H1 (cell line): ENCODE results near the gene TCF4. TPM values are rescaled to one million over a fixed set of nuclear protein-coding genes. Genes with fewer than 3 reads are reported as not detected.

Experiments
- CTCF ChIA-PET: fragments of 300-600 bp; sonication (Branson Sonifier 250); formaldehyde crosslinking; loops from one replicate; lab custom pipeline; 2021; ENCODE audit not compliant: partially characterized antibody; lab: Charles Lee
- POLR2A ChIA-PET: fragments of 300-600 bp; sonication (Branson Sonifier 250); formaldehyde crosslinking; loops from one replicate; lab custom pipeline; 2021; ENCODE audit warnings: inconsistent platforms; ENCODE audit not compliant: partially characterized antibody; lab: Charles Lee
- DNase-seq, 2 experiments: peaks; one replicate each; pipeline versions ENCODE4 v3.0.0 to v3.0.0-alpha.2; 2010 to 2022; ENCODE audit warnings: low spot score in 2 of 2, low read depth in 1 of 2, mixed read lengths in 1 of 2
- FAIRE-seq: peaks from 2 replicates; lab custom pipeline; 2011; peaks lifted over from hg19 to GRCh38; lab: Jason Lieb, UNC
- H2AFZ ChIP-seq: 2 replicates; pipeline ENCODE4 v1.8.1; 2012; ENCODE audit warnings: low read length, inconsistent platforms
- H2AK5ac ChIP-seq: 2 replicates; pipeline ENCODE4 v1.6.1; 2013; ENCODE audit warnings: low read depth, low read length
- H2BK120ac ChIP-seq: replicated peaks from 2 replicates; pipeline ENCODE3; 2013; ENCODE audit warnings: low read depth, low read length, inconsistent platforms
- H2BK12ac ChIP-seq: 2 replicates; pipeline ENCODE4 v1.6.1; 2013; ENCODE audit warnings: low read depth, low read length
- H2BK15ac ChIP-seq: 2 replicates; pipeline ENCODE4 v1.6.1; 2013; ENCODE audit warnings: low read length
- H2BK20ac ChIP-seq: 2 replicates; pipeline ENCODE4 v1.6.1; 2013; ENCODE audit warnings: low read length
- H2BK5ac ChIP-seq: 2 replicates; pipeline ENCODE4 v1.6.1; 2013; ENCODE audit warnings: low read depth, low read length
- H3K14ac ChIP-seq: 2 replicates; pipeline ENCODE4 v1.6.1; 2013; ENCODE audit warnings: inconsistent platforms; ENCODE audit not compliant: insufficient read length
- H3K18ac ChIP-seq: 2 replicates; pipeline ENCODE4 v1.6.1; 2013; ENCODE audit warnings: low read length; ENCODE audit errors: extremely low read depth
- H3K23ac ChIP-seq: 2 replicates; pipeline ENCODE4 v1.6.1; 2013; ENCODE audit warnings: inconsistent platforms; ENCODE audit not compliant: insufficient read length
- H3K23me2 ChIP-seq: 2 replicates; pipeline ENCODE4 v1.6.1; 2013; ENCODE audit warnings: low read depth, low read length
- H3K27ac ChIP-seq: 2 replicates; pipeline ENCODE4 v1.6.1; 2011; ENCODE audit warnings: low read depth, low read length, inconsistent platforms
- H3K27me3 ChIP-seq, 4 experiments: replicated peaks in 1 of 4; 1 replicate in 1 of 4; 2 replicates in 3 of 4; pipeline versions ENCODE4 v1.6.1 to v1.8.1; 2011 to 2013; ENCODE audit warnings: low read length in 3 of 4, mild to moderate bottlenecking in 3 of 4, inconsistent platforms in 2 of 4, mixed read lengths in 2 of 4, moderate library complexity in 1 of 4; ENCODE audit not compliant: control insufficient read depth in 3 of 4, insufficient read depth in 3 of 4; ENCODE audit errors: extremely low read depth in 1 of 4
- H3K36me3 ChIP-seq, 4 experiments: 2 replicates each; pipeline versions ENCODE4 v1.6.1 to v1.8.1; 2011 to 2013; ENCODE audit warnings: mild to moderate bottlenecking in 4 of 4, low read length in 3 of 4, moderate library complexity in 2 of 4, control low read depth in 1 of 4, inconsistent platforms in 1 of 4; ENCODE audit not compliant: insufficient read depth in 4 of 4, control insufficient read depth in 2 of 4
- H3K4ac ChIP-seq: replicated peaks from 2 replicates; pipeline ENCODE3; 2013; ENCODE audit warnings: low read length, low read depth, mixed read lengths, inconsistent platforms; ENCODE audit not compliant: insufficient read length
- H3K4me1 ChIP-seq, 4 experiments: replicated peaks in 1 of 4; 1 replicate in 1 of 4; 2 replicates in 3 of 4; pipeline versions ENCODE4 v1.6.1 to v1.8.1; 2011 to 2013; ENCODE audit warnings: low read length in 3 of 4, inconsistent platforms in 2 of 4, mixed read lengths in 1 of 4; ENCODE audit not compliant: insufficient read depth in 4 of 4, control insufficient read depth in 3 of 4
- H3K4me2 ChIP-seq, 2 experiments: 2 replicates each; pipeline versions ENCODE4 v1.6.1 to v1.8.1; 2011 to 2013; ENCODE audit warnings: low read depth in 2 of 2, low read length in 2 of 2, control low read depth in 1 of 2, inconsistent platforms in 1 of 2, mild to moderate bottlenecking in 1 of 2; ENCODE audit not compliant: insufficient read depth in 1 of 2
- H3K4me3 ChIP-seq, 4 experiments: fragments of 200-600, 300-600 bp in 1 of 4; sonication (generic), shearing (Covaris generic), sonication (Bioruptor Twin) in 1 of 4; 2 replicates each; pipeline versions ENCODE4 v1.5.1 to v1.8.1; 2011 to 2016; ENCODE audit warnings: low read length in 4 of 4, low read depth in 3 of 4, control low read depth in 2 of 4, inconsistent platforms in 2 of 4, mild to moderate bottlenecking in 2 of 4, mixed read lengths in 1 of 4, moderate library complexity in 1 of 4; ENCODE audit not compliant: insufficient read depth in 2 of 4; ENCODE audit errors: extremely low read depth in 1 of 4
- H3K56ac ChIP-seq: replicated peaks from 2 replicates; pipeline ENCODE3; 2013; ENCODE audit warnings: low read depth, mild to moderate bottlenecking, mixed read lengths, low read length, inconsistent platforms; ENCODE audit not compliant: insufficient read length
- H3K79me1 ChIP-seq: 2 replicates; pipeline ENCODE4 v1.6.1; 2013; ENCODE audit warnings: low read depth, low read length, control low read depth
- H3K79me2 ChIP-seq, 2 experiments: 2 replicates each; pipeline versions ENCODE4 v1.6.1 to v1.8.1; 2012 to 2013; ENCODE audit warnings: low read length in 2 of 2, mild to moderate bottlenecking in 2 of 2, inconsistent platforms in 1 of 2; ENCODE audit not compliant: insufficient read depth in 2 of 2, control insufficient read depth in 1 of 2
- H3K9ac ChIP-seq, 4 experiments: replicated peaks in 1 of 4; 1 replicate in 1 of 4; 2 replicates in 3 of 4; pipeline versions ENCODE4 v1.6.1 to v1.8.1; 2011 to 2013; ENCODE audit warnings: low read depth in 3 of 4, low read length in 3 of 4, control low read depth in 2 of 4, mild to moderate bottlenecking in 2 of 4, moderate library complexity in 2 of 4, inconsistent platforms in 1 of 4; ENCODE audit errors: extremely low read depth in 1 of 4
- H3K9me3 ChIP-seq, 2 experiments: 2 replicates each; pipeline versions ENCODE4 v1.6.1 to v1.8.1; 2012 to 2013; ENCODE audit warnings: mild to moderate bottlenecking in 2 of 2, moderate library complexity in 2 of 2, control low read depth in 1 of 2, inconsistent platforms in 1 of 2, low read depth in 1 of 2, low read length in 1 of 2, mixed read lengths in 1 of 2; ENCODE audit not compliant: insufficient read depth in 2 of 2
- H4K20me1 ChIP-seq, 2 experiments: replicated peaks in 1 of 2; 2 replicates each; pipeline versions ENCODE3 to v1.8.1; 2011 to 2013; ENCODE audit warnings: inconsistent platforms in 2 of 2, low read length in 2 of 2, mild to moderate bottlenecking in 1 of 2; ENCODE audit not compliant: insufficient read depth in 2 of 2, control insufficient read depth in 1 of 2
- H4K5ac ChIP-seq: 2 replicates; pipeline ENCODE4 v1.6.1; 2013; ENCODE audit warnings: low read length, low read depth, mixed read lengths, inconsistent platforms; ENCODE audit not compliant: insufficient read length
- H4K8ac ChIP-seq: 2 replicates; pipeline ENCODE4 v1.8.0; 2013; ENCODE audit warnings: mild to moderate bottlenecking, moderate library complexity, low read length, inconsistent platforms; ENCODE audit not compliant: insufficient read depth; ENCODE audit errors: extremely low read depth
- H4K91ac ChIP-seq: replicated peaks from 2 replicates; pipeline ENCODE3; 2013; ENCODE audit warnings: low read length, mixed read lengths, inconsistent platforms; ENCODE audit not compliant: insufficient read length
- KDM5A ChIP-seq: fragments of 200-600 bp; IDR thresholded peaks from 2 replicates; pipeline ENCODE4 v1.7.1; 2012; ENCODE audit warnings: mild to moderate bottlenecking, low read length, inconsistent platforms, mixed read lengths
- RFX5 ChIP-seq: IDR thresholded peaks from 2 replicates; pipeline ENCODE4 v1.6.1; 2011; ENCODE audit warnings: low read depth, low read length, improper control_type of control experiment, borderline replicate concordance
- SP4 ChIP-seq: IDR thresholded peaks from 2 replicates; pipeline ENCODE4 v1.6.1; 2012; ENCODE audit warnings: low read length, inconsistent platforms
- TBP ChIP-seq: IDR thresholded peaks from 2 replicates; pipeline ENCODE4 v1.6.1; 2011; ENCODE audit warnings: low read depth, low read length, improper control_type of control experiment
- TCF12 ChIP-seq: IDR thresholded peaks from 2 replicates; pipeline ENCODE4 v1.6.1; 2011; ENCODE audit warnings: low read depth, mild to moderate bottlenecking, low read length
- WGBS, 2 experiments: shearing (Covaris generic) in 1 of 2; methylation state at CpG; one replicate each; pipeline versions ENCODE4 v1.1.6 to v1.1.7; 2013 to 2015; ENCODE audit warnings: low lambda C conversion rate in 2 of 2, mixed read lengths in 2 of 2, inconsistent platforms in 1 of 2, low coverage in 1 of 2, missing lambda C conversion rate in 1 of 2; ENCODE audit not compliant: insufficient replicate concordance in 2 of 2, insufficient coverage in 1 of 2, insufficient read length in 1 of 2; ENCODE audit errors: extremely low coverage in 1 of 2, missing lambda C conversion rate in 1 of 2; 5-methylcytosine and 5-hydroxymethylcytosine counted together
- polyA plus RNA-seq, 7 experiments: library from polyadenylated mRNA; depleted of rRNA in 3 of 7; stranded (reverse) in 5 of 7; unstranded in 2 of 7; fragments of >200 nt in 5 of 7; fragments of 200-250 nt in 2 of 7; gene quantifications; 1 replicate in 5 of 7; 2 replicates in 1 of 7; 4 replicates in 1 of 7; pipeline versions ENCODE4 v1.2.1 to v1.2.3, GENCODE V29; 2011 to 2013; ENCODE audit warnings: missing spikeins in 2 of 7, mixed read lengths in 2 of 7
- total RNA-seq: library from RNA; stranded (reverse); fragmentation: NEBNext Ultra II Directional; extraction: Animal tissue kit (Norgen Biotek cat#: 25700); gene quantifications from 2 replicates; pipeline ENCODE4 v1.2.1, GENCODE V29; 2021

The TCF4 gene
- total and polyA plus RNA-seq, 2 of the 8 experiments (the other 6 are each of a cell fraction or from before 2014, with no cell fraction given): 59.3 to 118 TPM

DNA sequence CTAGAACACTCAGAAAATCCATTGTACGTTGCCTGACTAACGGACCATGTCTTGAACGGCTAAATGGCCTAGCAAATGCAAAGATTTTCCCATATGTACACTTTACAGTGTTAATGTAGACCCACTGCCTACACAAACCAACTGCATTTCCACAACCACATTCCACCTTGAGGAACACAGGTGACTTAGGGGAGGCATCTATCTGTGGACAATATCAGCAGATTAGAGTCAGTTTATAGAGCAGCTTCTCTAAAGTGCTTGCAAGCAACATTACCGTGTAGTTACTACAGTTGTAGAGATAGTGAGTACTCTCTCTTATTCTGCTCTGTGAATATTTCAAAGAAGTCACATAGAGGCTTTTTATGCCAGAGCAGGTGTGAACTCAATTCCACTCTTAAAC, 139.6 kb downstream of the TCF4 start:
- Histone ChIP-seq H3K14ac (peak overlapping the region; percentile 54), H2AFZ (no peak overlapping the region), H2BK15ac (no peak overlapping the region), H2BK120ac (no peak overlapping the region), H4K5ac (no peak overlapping the region), H3K79me1 (peaks cover 3% of the 10 kb centered on the region; the same call in 1 of the 2 replicates), H3K36me3 (peaks cover 0 to 12% (median 0%) of the 10 kb centered on the region in 4 experiments; a peak in 1 of 8 replicates), H3K23ac (no peak overlapping the region), H3K79me2 (peaks cover 7 to 95% of the 10 kb centered on the region in 2 experiments; a peak in 3 of 4 replicates), H3K4ac (no peak overlapping the region), H3K27me3 (no peaks in the 10 kb centered on the region), H3K9ac (no peak overlapping the region), H3K18ac (no peak overlapping the region), H4K20me1 (peaks cover 2% of the 10 kb centered on the region in 2 experiments), H3K4me1 (peaks cover 0 to 3% (median 0%) of the 10 kb centered on the region in 4 experiments; a peak in 1 of 7 replicates), H4K91ac (no peak overlapping the region), H3K4me3 (no peak overlapping the region), H3K9me3 (peaks cover 5 to 12% of the 10 kb centered on the region in 2 experiments; a peak in 3 of 4 replicates), H2BK5ac (no peak overlapping the region), H3K23me2 (no peaks in the 10 kb centered on the region; the same call in 1 of the 2 replicates), H2BK20ac (no peak overlapping the region), H4K8ac (no peak overlapping the region), H2AK5ac (no peak overlapping the region), H2BK12ac (no peak overlapping the region), H3K27ac (no peak overlapping the region), H3K4me2 (no peak overlapping the region), H3K56ac (no peak overlapping the region)
- FAIRE-seq (no peak), DNase-seq (no peak)
- 91% methylated on average over 4 of the region's 4 CpGs; no CpG with 5 or more reads in 1 of the 2 experiments for WGBS, 2 experiments
- POLR2A ChIA-PET: interaction anchor here (0.6 kb wide), 1 partner anchor 1006 kb away, joined by 5 read pairs; no protein-coding TSS in a partner anchor
- CTCF ChIA-PET: interaction anchor here (1.2 to 2.7 kb wide), 2 partner anchors 8 to 334 kb away, joined by 5 to 14 read pairs; no protein-coding TSS in a partner anchor
- TF ChIP-seq SP4 (no peak), TCF12 (no peak), TBP (no peak), RFX5 (no peak), KDM5A (no peak)
